ENCODE measurements around the gene NPC2.

NPC2 gene

GRCh38 chr14:74510223-74510931, 17.3 kb upstream of the NPC2 start:
- DNase-seq (ENCODE audit: low spot score) = no peak
- no peak for TF ChIP-seq CTCF (IDR thresholded peaks at IDR 0.05; ENCODE audit: extremely low read depth, missing control alignments)

- TF ChIP-seq CTCF (IDR thresholded peaks at IDR 0.05; ENCODE audit: extremely low read depth, missing control alignments) = no peak
- no peak for DNase-seq (ENCODE audit: low spot score)
Measured at GRCh38 chr14:74509587-74510222, 16.6 kb upstream of the NPC2 start.

- no peak for TF ChIP-seq CTCF (IDR thresholded peaks at IDR 0.05; ENCODE audit: extremely low read depth, missing control alignments)
- DNase-seq (ENCODE audit: low spot score) = no peak
Measured at GRCh38 chr14:74508844-74509428, 15.8 kb upstream of the NPC2 start.

- DNase-seq (ENCODE audit: low spot score) = no peak
- no peak for TF ChIP-seq CTCF (IDR thresholded peaks at IDR 0.05; ENCODE audit: extremely low read depth, missing control alignments)
Measured at GRCh38 chr14:74508292-74508731, 15.2 kb upstream of the NPC2 start.

GRCh38 chr14:74507840-74508239, 14.7 kb upstream of the NPC2 start:
- TF ChIP-seq CTCF (IDR thresholded peaks at IDR 0.05; ENCODE audit: extremely low read depth, missing control alignments) = no peak
- no peak for DNase-seq (ENCODE audit: low spot score)

- TF ChIP-seq CTCF (IDR thresholded peaks at IDR 0.05; ENCODE audit: extremely low read depth, missing control alignments) = no peak
- DNase-seq (ENCODE audit: low spot score) = no peak
Measured at GRCh38 chr14:74507085-74507484, 14.0 kb upstream of the NPC2 start.

- TF ChIP-seq CTCF (IDR thresholded peaks at IDR 0.05; ENCODE audit: extremely low read depth, missing control alignments) = no peak
- DNase-seq (ENCODE audit: low spot score) = no peak
Measured at GRCh38 chr14:74506411-74506851, 13.3 kb upstream of the NPC2 start.
